GM12878 (cell line): ENCODE data around the gene GAS6. TPM values are rescaled to one million over a fixed set of nuclear protein-coding genes. Genes with fewer than 3 reads are reported as not detected.

Experiments used
- ATAC-seq: fragments of 200-7000 bp; cut with Tn5 transposase; 3 replicates; pipeline ENCODE4 v1.9.1; 2020; ENCODE audit warnings: mild to moderate bottlenecking, moderate library complexity
- BruUV-seq: library from RNA; stranded (reverse); fragments of 400-500 nt; replicated peaks from 2 replicates; lab custom pipeline; 2021; lab: Mats Ljungman, UMichigan
- CTCF ChIA-PET: fragments of 300-600 bp; sonication (Branson Sonifier 250); formaldehyde crosslinking; extraction: SDS; loops from one replicate; lab custom pipeline; 2021; ENCODE audit warnings: inconsistent platforms; lab: Yijun Ruan, JAX
- POLR2A ChIA-PET: fragments of 350-600 bp; formaldehyde crosslinking; extraction: SDS; loops from one replicate; lab custom pipeline; 2021; ENCODE audit warnings: inconsistent platforms; lab: Charles Lee
- RAD21 ChIA-PET: fragments of 300-600 bp; sonication (Branson Sonifier 250); formaldehyde crosslinking; loops from one replicate; lab custom pipeline; 2023; ENCODE audit warnings: antibody characterized with exemption; ENCODE audit not compliant: unreplicated experiment; lab: Charles Lee
- SMC1A ChIA-PET: fragments of 300-600 bp; sonication (Branson Sonifier 250); formaldehyde crosslinking; loops from one replicate; lab custom pipeline; 2023; ENCODE audit not compliant: unreplicated experiment, uncharacterized antibody; lab: Charles Lee
- DNase-seq: peaks from one replicate; pipeline ENCODE4 v3.0.0-alpha.2; 2011; ENCODE audit warnings: low read depth, low spot score
- FAIRE-seq: peaks from 3 replicates; lab custom pipeline; 2011; peaks lifted over from hg19 to GRCh38; lab: Jason Lieb, UNC
- H2AFZ ChIP-seq: 2 replicates; pipeline ENCODE4 v1.6.0; 2011; ENCODE audit warnings: low read depth, low read length, control low read depth; ENCODE audit not compliant: control insufficient read depth
- H3K27ac ChIP-seq: 2 replicates; pipeline ENCODE4 v1.5.1; 2011; ENCODE audit warnings: control low read depth; ENCODE audit not compliant: control insufficient read depth, insufficient read depth
- H3K27me3 ChIP-seq, 2 experiments: replicated peaks in 1 of 2; 2 replicates each; pipeline versions ENCODE4 v1.6.0 to v1.6.1; 2011; ENCODE audit warnings: low read length in 1 of 2; ENCODE audit not compliant: control insufficient read depth in 2 of 2, insufficient read depth in 2 of 2
- H3K36me3 ChIP-seq, 2 experiments: 2 replicates each; pipeline ENCODE4 v1.5.1; 2011; ENCODE audit warnings: low read length in 1 of 2; ENCODE audit not compliant: control insufficient read depth in 2 of 2, insufficient read depth in 2 of 2
- H3K4me1 ChIP-seq: 2 replicates; pipeline ENCODE4 v1.6.1; 2011; ENCODE audit warnings: mild to moderate bottlenecking, low read length, moderate library complexity, mixed read lengths; ENCODE audit not compliant: control insufficient read depth, insufficient read depth
- H3K4me2 ChIP-seq: 2 replicates; pipeline ENCODE4 v1.6.0; 2011; ENCODE audit warnings: control low read depth; ENCODE audit not compliant: control insufficient read depth, insufficient read depth
- H3K4me3 ChIP-seq: fragments of 200-600 bp; sonication (generic); 2 replicates; pipeline ENCODE4 v1.5.1; 2016
- H3K79me2 ChIP-seq: 2 replicates; pipeline ENCODE4 v1.6.0; 2011; ENCODE audit warnings: low read length; ENCODE audit not compliant: control insufficient read depth, insufficient read depth
- H3K9ac ChIP-seq: 2 replicates; pipeline ENCODE4 v1.8.0; 2011; ENCODE audit warnings: low read length, control low read depth, mixed read lengths; ENCODE audit not compliant: control insufficient read depth, insufficient read depth
- H3K9me3 ChIP-seq: replicated peaks from 3 replicates; pipeline ENCODE4 v1.5.1; 2011; ENCODE audit warnings: mild to moderate bottlenecking, low read length; ENCODE audit not compliant: control insufficient read depth, insufficient read depth
- H4K20me1 ChIP-seq: 2 replicates; pipeline ENCODE4 v1.6.0; 2011; ENCODE audit not compliant: control insufficient read depth, insufficient read depth
- BRCA1 ChIP-seq: IDR thresholded peaks from 2 replicates; pipeline ENCODE4 v1.6.1; 2011; ENCODE audit warnings: low read depth, low read length, improper control_type of control experiment
- CBFB ChIP-seq: IDR thresholded peaks from 2 replicates; pipeline ENCODE4 v1.6.1; 2016; ENCODE audit warnings: antibody characterized with exemption, low read depth
- CHD2 ChIP-seq: IDR thresholded peaks from 2 replicates; pipeline ENCODE4 v1.6.1; 2011; ENCODE audit warnings: low read depth, low read length, improper control_type of control experiment, borderline replicate concordance
- CREB1 ChIP-seq: IDR thresholded peaks from 2 replicates; pipeline ENCODE4 v1.6.1; 2012; ENCODE audit warnings: low read depth, mild to moderate bottlenecking, inconsistent platforms
- HDAC2 ChIP-seq: fragments of 200-600 bp; sonication (generic); IDR thresholded peaks from 2 replicates; pipeline ENCODE4 v1.6.1; 2017
- HDGF ChIP-seq: fragments of 450-650 bp; IDR thresholded peaks from 2 replicates; pipeline ENCODE4 v1.6.1; 2016; ENCODE audit warnings: antibody characterized with exemption
- KDM1A ChIP-seq: fragments of 200-600 bp; sonication (generic); IDR thresholded peaks from 2 replicates; pipeline ENCODE4 v1.6.1; 2016; ENCODE audit warnings: borderline replicate concordance
- MTA2 ChIP-seq: fragments of 450-650 bp; IDR thresholded peaks from 2 replicates; pipeline ENCODE4 v1.6.1; 2016; ENCODE audit warnings: low read depth, mild to moderate bottlenecking, moderate library complexity
- NR2C2 ChIP-seq: IDR thresholded peaks from 2 replicates; pipeline ENCODE4 v1.6.1; 2011; ENCODE audit warnings: borderline replicate concordance, low read depth; ENCODE audit not compliant: control insufficient read depth, insufficient read length
- PAX8 ChIP-seq: fragments of 450-650 bp; IDR thresholded peaks from 2 replicates; pipeline ENCODE4 v1.6.1; 2017; ENCODE audit warnings: mild to moderate bottlenecking, moderate library complexity
- POLR2A ChIP-seq: IDR thresholded peaks from 2 replicates; pipeline ENCODE4 v1.6.1; 2011; ENCODE audit warnings: low read depth, mild to moderate bottlenecking, low read length
- POU2F2 ChIP-seq: IDR thresholded peaks from 3 replicates; pipeline ENCODE4 v1.6.1; 2011; ENCODE audit warnings: low read depth, mild to moderate bottlenecking, low read length, borderline replicate concordance
- RB1 ChIP-seq: fragments of 450-650 bp; formaldehyde crosslinking; IDR thresholded peaks from 2 replicates; pipeline ENCODE4 v1.6.1; 2017; ENCODE audit warnings: mild to moderate bottlenecking, borderline replicate concordance
- USF1 ChIP-seq: IDR thresholded peaks from 2 replicates; pipeline ENCODE4 v1.6.1; 2011; ENCODE audit warnings: borderline replicate concordance, low read depth, mild to moderate bottlenecking, moderate library complexity, mixed read lengths, low read length; ENCODE audit not compliant: insufficient read depth; ENCODE audit errors: extremely low read length
- WGBS: methylation state at CpG from one replicate; pipeline ENCODE4 v1.1.6; 2016; ENCODE audit warnings: low lambda C conversion rate; ENCODE audit not compliant: insufficient replicate concordance, insufficient coverage; ENCODE audit errors: missing lambda C conversion rate; 5-methylcytosine and 5-hydroxymethylcytosine counted together
- in situ Hi-C: fragments of 300-500 bp; cut with MboI; formaldehyde crosslinking; loops from 9 replicates; pipeline ENCODE4 v1.14.3; 2018; ENCODE audit warnings: mixed read lengths
- intact Hi-C: fragments of 100-400 bp; cut with micrococcal nuclease; formaldehyde crosslinking; loops from one replicate; pipeline ENCODE4 v1.14.2; 2022; ENCODE audit not compliant: unreplicated experiment
- polyA plus RNA-seq, 11 experiments: library from polyadenylated mRNA; depleted of rRNA in 4 of 11; unstranded in 6 of 11; stranded (reverse) in 5 of 11; fragments of >200 nt; fragmentation: Nextera tagmentation in 4 of 11; fragmentation: Illumina TruSeq in 1 of 11; extraction: Ambion mirVana in 4 of 11; extraction: Trizol in 1 of 11; gene quantifications; 1 replicate in 1 of 11; 2 replicates in 10 of 11; pipeline versions ENCODE4 v1.2.1 to v1.2.3, GENCODE V29; 2011 to 2016; ENCODE audit warnings: inconsistent platforms in 2 of 11, missing spikeins in 2 of 11, low read depth in 1 of 11
- total RNA-seq, 4 experiments: library from RNA; depleted of rRNA in 3 of 4; stranded (reverse); fragments of >200 nt in 3 of 4; fragmentation: Illumina TruSeq in 1 of 4; extraction: Trizol in 1 of 4; gene quantifications; 2 replicates each; pipeline versions ENCODE4 v1.2.1 to v1.2.3, GENCODE V29; 2013 to 2021
- TF ChIP-seq, protein P1 (sequence below): fragments of 450-650 bp; IDR thresholded peaks from 2 replicates; pipeline ENCODE4 v1.6.1; 2017; ENCODE audit warnings: low read depth, mild to moderate bottlenecking, moderate library complexity
- TF ChIP-seq, protein P2 (sequence below): IDR thresholded peaks from 2 replicates; pipeline ENCODE4 v1.6.1; 2012; ENCODE audit warnings: improper control_type of control experiment, low read depth, low read length; ENCODE audit not compliant: insufficient replicate concordance

Gene GAS6
- total and polyA plus RNA-seq, 10 of the 15 experiments (the other 5 are each of a cell fraction or from before 2014, with no cell fraction given), result 0.03 to 0.59 (median 0.10) TPM; not detected in 2

DNA sequence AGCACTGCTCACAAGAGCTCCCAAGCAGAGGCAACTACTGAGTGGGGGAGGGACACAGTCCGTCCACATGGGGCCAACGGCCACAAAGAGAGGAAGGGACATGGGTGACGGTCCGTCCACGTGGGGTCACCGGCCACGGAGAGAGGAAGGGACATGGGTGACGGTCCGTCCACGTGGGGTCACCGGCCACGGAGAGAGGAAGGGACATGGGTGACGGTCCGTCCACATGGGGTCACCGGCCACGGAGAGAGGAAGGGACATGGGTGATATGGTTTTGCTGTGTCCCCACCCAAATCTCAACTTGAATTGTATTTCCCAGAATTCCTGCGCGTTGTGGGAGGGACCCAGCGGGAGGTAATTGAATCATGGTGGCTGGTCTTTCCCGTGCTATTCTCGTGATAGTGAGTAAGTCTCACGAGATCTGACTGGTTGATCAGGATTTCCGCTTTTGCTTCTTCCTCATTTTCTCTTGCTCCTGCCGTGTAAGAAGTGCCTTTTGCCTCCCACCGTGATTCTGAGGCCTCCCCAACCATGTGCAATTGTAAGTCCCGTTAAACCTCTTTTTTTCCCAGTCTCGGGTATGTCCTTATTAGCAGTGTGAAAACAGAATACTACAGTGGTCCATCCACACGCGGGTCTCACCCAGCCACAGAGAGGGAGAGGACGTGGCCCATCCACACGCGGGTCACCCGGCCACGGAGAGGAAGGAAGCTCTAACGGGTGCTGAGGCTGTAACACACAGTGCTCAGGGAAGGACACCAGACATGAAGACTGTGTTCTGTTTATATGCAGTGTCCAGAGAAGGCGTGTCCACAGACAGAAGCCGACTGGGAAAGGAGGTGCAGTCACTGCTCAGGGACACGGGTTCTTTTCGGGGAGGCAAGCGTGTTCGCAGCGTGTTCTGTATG, 48.5 kb downstream of the GAS6 start:
- TSS peak; percentile 94 for BruUV-seq
- peak overlapping the region; percentile 61 for H3K4me3 ChIP-seq
- H3K27me3 ChIP-seq, result no peaks in the 10 kb centered on the region
- ChIA-PET SMC1A (interaction anchor here (0.9 kb wide), 1 partner anchor 408 kb away, joined by 3 read pairs; no protein-coding TSS in a partner anchor), POLR2A (no interaction called here), CTCF (no interaction called here), RAD21 (no interaction called here)
- FAIRE-seq (peak; percentile 31), ATAC-seq (0 out of 3 replicates have a peak, but pooled peaks have one; percentile 14), DNase-seq (peak; percentile 40)
- 23% methylated on average over 34 of the region's 42 CpGs for WGBS
- no peaks in the 10 kb centered on the region for H3K4me1 ChIP-seq
- H3K9ac ChIP-seq, result peak overlapping the region; percentile 25; the same call in 1 of the 2 replicates
- no peaks in the 10 kb centered on the region; the same call in 1 of the 2 replicates for H3K79me2 ChIP-seq
- H4K20me1 ChIP-seq, result no peaks in the 10 kb centered on the region
- in situ Hi-C loops, result no loop called here
- no peaks in the 10 kb centered on the region for H3K9me3 ChIP-seq
- H3K27ac ChIP-seq, result no peak overlapping the region; the same call in 1 of the 2 replicates
- intact Hi-C loops, result loop anchor here (10.0 kb wide), 1 partner anchor 329 kb away; no protein-coding TSS in a partner anchor
- H2AFZ ChIP-seq, result peak overlapping the region; percentile 43
- H3K4me2 ChIP-seq, result peak overlapping the region; percentile 29; the same call in 1 of the 2 replicates
- H3K36me3 ChIP-seq, result no peaks in the 10 kb centered on the region
- TF ChIP-seq, protein P1, sequence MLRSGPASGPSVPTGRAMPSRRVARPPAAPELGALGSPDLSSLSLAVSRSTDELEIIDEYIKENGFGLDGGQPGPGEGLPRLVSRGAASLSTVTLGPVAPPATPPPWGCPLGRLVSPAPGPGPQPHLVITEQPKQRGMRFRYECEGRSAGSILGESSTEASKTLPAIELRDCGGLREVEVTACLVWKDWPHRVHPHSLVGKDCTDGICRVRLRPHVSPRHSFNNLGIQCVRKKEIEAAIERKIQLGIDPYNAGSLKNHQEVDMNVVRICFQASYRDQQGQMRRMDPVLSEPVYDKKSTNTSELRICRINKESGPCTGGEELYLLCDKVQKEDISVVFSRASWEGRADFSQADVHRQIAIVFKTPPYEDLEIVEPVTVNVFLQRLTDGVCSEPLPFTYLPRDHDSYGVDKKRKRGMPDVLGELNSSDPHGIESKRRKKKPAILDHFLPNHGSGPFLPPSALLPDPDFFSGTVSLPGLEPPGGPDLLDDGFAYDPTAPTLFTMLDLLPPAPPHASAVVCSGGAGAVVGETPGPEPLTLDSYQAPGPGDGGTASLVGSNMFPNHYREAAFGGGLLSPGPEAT, result no peak
- TF ChIP-seq CREB1 (no peak), KDM1A (no peak), PAX8 (no peak), CBFB (peak; percentile 32; the same call in 1 of the 2 replicates), POU2F2 (no peak), HDAC2 (no peak), USF1 (no peak), MTA2 (no peak), POLR2A (peak; percentile 66), BRCA1 (0 out of 2 replicates have a peak, but pooled peaks have one; percentile 44), HDGF (no peak), RB1 (no peak), CHD2 (peak; percentile 88), NR2C2 (no peak)
- TF ChIP-seq, protein P2, sequence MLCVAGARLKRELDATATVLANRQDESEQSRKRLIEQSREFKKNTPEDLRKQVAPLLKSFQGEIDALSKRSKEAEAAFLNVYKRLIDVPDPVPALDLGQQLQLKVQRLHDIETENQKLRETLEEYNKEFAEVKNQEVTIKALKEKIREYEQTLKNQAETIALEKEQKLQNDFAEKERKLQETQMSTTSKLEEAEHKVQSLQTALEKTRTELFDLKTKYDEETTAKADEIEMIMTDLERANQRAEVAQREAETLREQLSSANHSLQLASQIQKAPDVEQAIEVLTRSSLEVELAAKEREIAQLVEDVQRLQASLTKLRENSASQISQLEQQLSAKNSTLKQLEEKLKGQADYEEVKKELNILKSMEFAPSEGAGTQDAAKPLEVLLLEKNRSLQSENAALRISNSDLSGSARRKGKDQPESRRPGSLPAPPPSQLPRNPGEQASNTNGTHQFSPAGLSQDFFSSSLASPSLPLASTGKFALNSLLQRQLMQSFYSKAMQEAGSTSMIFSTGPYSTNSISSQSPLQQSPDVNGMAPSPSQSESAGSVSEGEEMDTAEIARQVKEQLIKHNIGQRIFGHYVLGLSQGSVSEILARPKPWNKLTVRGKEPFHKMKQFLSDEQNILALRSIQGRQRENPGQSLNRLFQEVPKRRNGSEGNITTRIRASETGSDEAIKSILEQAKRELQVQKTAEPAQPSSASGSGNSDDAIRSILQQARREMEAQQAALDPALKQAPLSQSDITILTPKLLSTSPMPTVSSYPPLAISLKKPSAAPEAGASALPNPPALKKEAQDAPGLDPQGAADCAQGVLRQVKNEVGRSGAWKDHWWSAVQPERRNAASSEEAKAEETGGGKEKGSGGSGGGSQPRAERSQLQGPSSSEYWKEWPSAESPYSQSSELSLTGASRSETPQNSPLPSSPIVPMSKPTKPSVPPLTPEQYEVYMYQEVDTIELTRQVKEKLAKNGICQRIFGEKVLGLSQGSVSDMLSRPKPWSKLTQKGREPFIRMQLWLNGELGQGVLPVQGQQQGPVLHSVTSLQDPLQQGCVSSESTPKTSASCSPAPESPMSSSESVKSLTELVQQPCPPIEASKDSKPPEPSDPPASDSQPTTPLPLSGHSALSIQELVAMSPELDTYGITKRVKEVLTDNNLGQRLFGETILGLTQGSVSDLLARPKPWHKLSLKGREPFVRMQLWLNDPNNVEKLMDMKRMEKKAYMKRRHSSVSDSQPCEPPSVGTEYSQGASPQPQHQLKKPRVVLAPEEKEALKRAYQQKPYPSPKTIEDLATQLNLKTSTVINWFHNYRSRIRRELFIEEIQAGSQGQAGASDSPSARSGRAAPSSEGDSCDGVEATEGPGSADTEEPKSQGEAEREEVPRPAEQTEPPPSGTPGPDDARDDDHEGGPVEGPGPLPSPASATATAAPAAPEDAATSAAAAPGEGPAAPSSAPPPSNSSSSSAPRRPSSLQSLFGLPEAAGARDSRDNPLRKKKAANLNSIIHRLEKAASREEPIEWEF, result no peak
